B cell (primary cell): ENCODE data around the gene FBXO28. TPM values are rescaled to one million over a fixed set of nuclear protein-coding genes. Genes with fewer than 3 reads are reported as not detected.
A peak's percentile ranks its signal among the peaks of the same experiment; 100 is the strongest.

Source experiments
- ATAC-seq: fragments of 200-7000 bp; cut with Tn5 transposase; one replicate; pipeline ENCODE4 v1.10.0; 2021; ENCODE audit warnings: low read depth, mild to moderate bottlenecking, moderate number of reproducible peaks, moderate library complexity
- CTCF ChIA-PET: fragments of 350-600 bp; sonication (Branson Sonifier 250); formaldehyde crosslinking; loops from one replicate; lab custom pipeline; 2021; ENCODE audit warnings: antibody characterized with exemption, inconsistent platforms; lab: Charles Lee
- POLR2A ChIA-PET: fragments of 350-600 bp; sonication (Branson Sonifier 250); formaldehyde crosslinking; loops from one replicate; lab custom pipeline; 2021; ENCODE audit warnings: antibody characterized with exemption; lab: Charles Lee
- DNase-seq: peaks from one replicate; pipeline ENCODE4 v3.0.0; 2013
- H2AFZ ChIP-seq: 2 replicates; pipeline ENCODE4 v1.6.1; 2012; ENCODE audit warnings: mild to moderate bottlenecking, low read depth, low read length; ENCODE audit not compliant: insufficient read depth, poor library complexity, severe bottlenecking
- H3K27ac ChIP-seq, 2 donors: 1 replicate in 1 of 2; 2 replicates in 1 of 2; pipeline ENCODE4 v1.5.1; 2012 to 2013; ENCODE audit warnings: low read length in 2 of 2, mild to moderate bottlenecking in 2 of 2, moderate library complexity in 1 of 2
- H3K27me3 ChIP-seq, 4 experiments: fragments of 200-600 bp in 1 of 4; sonication (generic) in 1 of 4; replicated peaks in 1 of 4; 1 replicate in 2 of 4; 2 replicates in 2 of 4; pipeline versions ENCODE4 v1.6.1 to v1.7.0; 2013 to 2016; ENCODE audit warnings: low read length in 3 of 4, mild to moderate bottlenecking in 2 of 4, mixed read lengths in 1 of 4, moderate library complexity in 1 of 4; ENCODE audit not compliant: insufficient read depth in 4 of 4, control insufficient read depth in 3 of 4; ENCODE audit errors: control extremely low read depth in 1 of 4
- H3K36me3 ChIP-seq, 2 experiments: replicated peaks in 1 of 2; 1 replicate in 1 of 2; 2 replicates in 1 of 2; pipeline versions ENCODE4 v1.6.1 to v1.7.1; 2013; ENCODE audit warnings: low read length in 1 of 2; ENCODE audit not compliant: insufficient read depth in 2 of 2, control insufficient read depth in 1 of 2; ENCODE audit errors: control extremely low read depth in 1 of 2, extremely low read depth in 1 of 2
- H3K4me1 ChIP-seq, 2 donors: fragments of 200-600 bp in 1 of 2; sonication (generic) in 1 of 2; 1 replicate in 1 of 2; 2 replicates in 1 of 2; pipeline versions ENCODE4 v1.5.1 to v1.6.1; 2013 to 2017; ENCODE audit warnings: low read length in 2 of 2; ENCODE audit not compliant: control insufficient read depth in 2 of 2, insufficient read depth in 2 of 2
- H3K4me2 ChIP-seq: replicated peaks from 2 replicates; pipeline ENCODE3; 2012; ENCODE audit warnings: mild to moderate bottlenecking, low read depth, low read length; ENCODE audit not compliant: poor library complexity, severe bottlenecking
- H3K4me3 ChIP-seq, 5 experiments: fragments of 200-600 bp in 1 of 5; sonication (generic) in 1 of 5; 1 replicate in 3 of 5; 2 replicates in 2 of 5; pipeline versions ENCODE4 v1.5.1 to v1.7.0; 2011 to 2016; ENCODE audit warnings: low read length in 4 of 5, mild to moderate bottlenecking in 4 of 5, low read depth in 2 of 5, control low read depth in 1 of 5, moderate library complexity in 1 of 5; ENCODE audit not compliant: insufficient read depth in 1 of 5; ENCODE audit errors: control extremely low read depth in 1 of 5, extremely low read depth in 1 of 5
- H3K79me2 ChIP-seq: fragments of 200-600 bp; sonication (generic); one replicate; pipeline ENCODE4 v1.6.0; 2016; ENCODE audit warnings: low read length; ENCODE audit not compliant: control insufficient read depth, insufficient read depth
- H3K9ac ChIP-seq: fragments of 200-600 bp; sonication (generic); 2 replicates; pipeline ENCODE4 v1.6.1; 2017; ENCODE audit warnings: mild to moderate bottlenecking, low read length, moderate library complexity
- H3K9me3 ChIP-seq, 3 donors: one replicate each; pipeline versions ENCODE4 v1.6.1 to v1.7.1; 2013; ENCODE audit warnings: low read length in 2 of 3; ENCODE audit not compliant: control insufficient read depth in 2 of 3, insufficient read depth in 1 of 3; ENCODE audit errors: control extremely low read depth in 1 of 3
- H4K20me1 ChIP-seq: 2 replicates; pipeline ENCODE4 v1.6.0; 2012; ENCODE audit warnings: mild to moderate bottlenecking, low read length; ENCODE audit not compliant: insufficient read depth, control insufficient read depth, poor library complexity, severe bottlenecking
- H3K27ac Mint-ChIP-seq: one replicate; pipeline ENCODE4 v1.8.0; 2021; ENCODE audit warnings: mixed read lengths
- H3K27me3 Mint-ChIP-seq: one replicate; pipeline ENCODE4 v1.8.0; 2021; ENCODE audit warnings: mixed read lengths
- H3K4me1 Mint-ChIP-seq: one replicate; pipeline ENCODE4 v1.8.0; 2021; ENCODE audit warnings: mixed read lengths
- H3K4me3 Mint-ChIP-seq: one replicate; pipeline ENCODE4 v1.8.0; 2021; ENCODE audit warnings: mixed read lengths
- H3K9me3 Mint-ChIP-seq: one replicate; pipeline ENCODE4 v1.8.0; 2022; ENCODE audit warnings: mixed read lengths; ENCODE audit not compliant: insufficient read depth
- CTCF ChIP-seq: fragments of 200-600 bp; IDR thresholded peaks from one replicate; pipeline ENCODE4 v1.8.0; 2022; ENCODE audit warnings: antibody characterized with exemption, mild to moderate bottlenecking
- EZH2 ChIP-seq: IDR thresholded peaks from 2 replicates; pipeline ENCODE4 v1.6.1; 2012; ENCODE audit warnings: borderline replicate concordance, low read depth, mild to moderate bottlenecking, moderate library complexity, low read length; ENCODE audit not compliant: insufficient read depth, poor library complexity, severe bottlenecking
- WGBS: methylation state at CpG from one replicate; pipeline ENCODE4 v1.1.5; 2013; ENCODE audit warnings: missing lambda C conversion rate; ENCODE audit not compliant: insufficient coverage; 5-methylcytosine and 5-hydroxymethylcytosine counted together
- intact Hi-C: fragments of 100-400 bp; cut with micrococcal nuclease; formaldehyde crosslinking; loops from one replicate; pipeline ENCODE4 v1.10.0; 2022
- polyA plus RNA-seq: library from polyadenylated mRNA; depleted of rRNA; stranded (reverse); fragments of >200 nt; gene quantifications from 2 replicates; pipeline ENCODE4 v1.2.3, GENCODE V29; 2012
- total RNA-seq, 2 donors: library from RNA; stranded (reverse); fragments of 120-200 nt in 1 of 2; gene quantifications; 1 replicate in 1 of 2; 2 replicates in 1 of 2; pipeline versions ENCODE4 v1.2.3 to v1.2.4, GENCODE V29; 2013 to 2022

The FBXO28 gene
- total and polyA plus RNA-seq, 2 donors (not counting 1 experiment from before 2014, with no cell fraction given) = 17.5 to 39.7 TPM

- ATAC-seq = peak; percentile 42
- TF ChIP-seq CTCF (peak; percentile 51), EZH2 (no peak)
- H3K4me1 ChIP-seq = peaks cover 30% of the 10 kb centered on the region in 2 donors
- peak; percentile 70 for DNase-seq
- no peak overlapping the region for H3K4me2 ChIP-seq
- no peak overlapping the region for H3K27ac ChIP-seq
- H2AFZ ChIP-seq = no peak overlapping the region
- no peaks in the 10 kb centered on the region for H4K20me1 ChIP-seq
- ChIA-PET POLR2A (interaction anchor here (3.5 kb wide), 1 partner anchor 11 kb away, joined by 19 read pairs; the partner anchor contains the start of gene DEGS1), CTCF (interaction anchor here (1.0 to 3.4 kb wide), 5 partner anchors 8 to 162 kb away, joined by 3 to 20 read pairs (median 4); partner anchors contain the start of gene DEGS1)
- no peak overlapping the region for H3K9ac ChIP-seq
- H3K4me3 Mint-ChIP-seq = peak overlapping the region; percentile 48
- peaks cover 3% of the 10 kb centered on the region for H3K27me3 Mint-ChIP-seq
- peak overlapping the region; percentile 32 for H3K27ac Mint-ChIP-seq
- H3K79me2 ChIP-seq = no peaks in the 10 kb centered on the region
- H3K27me3 ChIP-seq = no peaks in the 10 kb centered on the region
- no peaks in the 10 kb centered on the region for H3K9me3 ChIP-seq
- intact Hi-C loops = loop anchor here (1.0 kb wide), 1 partner anchor 162 kb away; no protein-coding TSS in a partner anchor
- no peaks in the 10 kb centered on the region for H3K9me3 Mint-ChIP-seq
- peaks cover 32% of the 10 kb centered on the region for H3K4me1 Mint-ChIP-seq
- WGBS = 90% methylated on average over 8 of the region's 9 CpGs
- H3K4me3 ChIP-seq = no peak overlapping the region
- H3K36me3 ChIP-seq = no peaks in the 10 kb centered on the region
Observed at GRCh38 chr1:224170748-224171478, 57.0 kb downstream of the FBXO28 start.

GRCh38 chr1:224172229-224172628 is 58.3 kb downstream of the FBXO28 start:
- Mint-ChIP-seq H3K9me3 (no peaks in the 10 kb centered on the region), H3K27me3 (peaks cover 3% of the 10 kb centered on the region), H3K4me3 (no peak overlapping the region), H3K4me1 (peaks cover 32% of the 10 kb centered on the region), H3K27ac (no peak overlapping the region)
- no peaks in the 10 kb centered on the region for H3K79me2 ChIP-seq
- H3K4me1 ChIP-seq = peaks cover 30% of the 10 kb centered on the region in 2 donors
- no peaks in the 10 kb centered on the region for H3K36me3 ChIP-seq
- WGBS = 85% methylated on average over 2 of the region's 3 CpGs
- CTCF ChIA-PET = interaction anchor here (0.7 kb wide), 1 partner anchor 41 kb away, joined by 3 read pairs; no protein-coding TSS in a partner anchor
- POLR2A ChIA-PET = interaction anchor here (0.7 kb wide), 1 partner anchor 10 kb away, joined by 5 read pairs; no protein-coding TSS in a partner anchor
- no peaks in the 10 kb centered on the region for H3K9me3 ChIP-seq
- intact Hi-C loops = no loop called here
- TF ChIP-seq EZH2 (no peak), CTCF (peak; percentile 10)
- ATAC-seq (no peak), DNase-seq (no peak)
- no peak overlapping the region for H2AFZ ChIP-seq
- no peaks in the 10 kb centered on the region for H3K27me3 ChIP-seq
- H3K4me2 ChIP-seq = no peak overlapping the region
- H4K20me1 ChIP-seq = no peaks in the 10 kb centered on the region
- no peak overlapping the region for H3K9ac ChIP-seq
- H3K27ac ChIP-seq = no peak overlapping the region
- no peak overlapping the region for H3K4me3 ChIP-seq
